CD4-positive, alpha-beta T cell (primary cell): Measurements from ENCODE around the gene ADAMTS12. TPM values are rescaled to one million over a fixed set of nuclear protein-coding genes. Genes with fewer than 3 reads are reported as not detected.

Experiments used
- ATAC-seq: fragments of 200-7000 bp; cut with Tn5 transposase; one replicate; pipeline ENCODE4 v1.10.0; 2022; ENCODE audit warnings: mild to moderate bottlenecking; ENCODE audit not compliant: poor library complexity
- CTCF ChIA-PET: fragments of 350-600 bp; sonication (Branson Sonifier 250); formaldehyde crosslinking; loops from one replicate; lab custom pipeline; 2021; ENCODE audit warnings: antibody characterized with exemption, inconsistent platforms; lab: Charles Lee
- POLR2A ChIA-PET: fragments of 350-600 bp; sonication (Branson Sonifier 250); formaldehyde crosslinking; loops from one replicate; lab custom pipeline; 2021; ENCODE audit warnings: antibody characterized with exemption, inconsistent platforms; lab: Charles Lee
- DNase-seq, 14 experiments: peaks; one replicate each; pipeline ENCODE4 v3.0.0-alpha.2; 2013 to 2020; ENCODE audit warnings: mixed read lengths in 2 of 14
- H3K27ac ChIP-seq, 2 donors: one replicate each; pipeline versions ENCODE4 v1.5.1 to v1.7.0; 2013; ENCODE audit warnings: low read length in 2 of 2, low read depth in 1 of 2, mild to moderate bottlenecking in 1 of 2
- H3K27me3 ChIP-seq, 2 experiments: 1 replicate in 1 of 2; 2 replicates in 1 of 2; pipeline versions ENCODE4 v1.6.1 to v1.7.0; 2013; ENCODE audit warnings: low read length in 2 of 2, control low read depth in 1 of 2, mild to moderate bottlenecking in 1 of 2, moderate library complexity in 1 of 2; ENCODE audit not compliant: insufficient read depth in 2 of 2, control insufficient read depth in 1 of 2
- H3K36me3 ChIP-seq: one replicate; pipeline ENCODE4 v1.6.1; 2013; ENCODE audit warnings: low read length, control low read depth; ENCODE audit not compliant: insufficient read depth
- H3K4me1 ChIP-seq: one replicate; pipeline ENCODE4 v1.6.1; 2013; ENCODE audit warnings: low read length, control low read depth; ENCODE audit not compliant: insufficient read depth
- H3K4me3 ChIP-seq: one replicate; pipeline ENCODE4 v1.5.1; 2013; ENCODE audit warnings: mild to moderate bottlenecking, low read length, moderate library complexity
- H3K9me3 ChIP-seq, 2 experiments: 1 replicate in 1 of 2; 2 replicates in 1 of 2; pipeline versions ENCODE4 v1.6.1 to v1.7.0; 2013; ENCODE audit warnings: low read length in 2 of 2, mild to moderate bottlenecking in 2 of 2, control low read depth in 1 of 2, moderate library complexity in 1 of 2; ENCODE audit not compliant: control insufficient read depth in 1 of 2, insufficient read depth in 1 of 2
- H3K27ac Mint-ChIP-seq: one replicate; pipeline ENCODE4 v1.8.0; 2020; ENCODE audit warnings: mixed read lengths
- H3K27me3 Mint-ChIP-seq: one replicate; pipeline ENCODE4 v1.8.0; 2021; ENCODE audit warnings: mixed read lengths
- H3K36me3 Mint-ChIP-seq: one replicate; pipeline ENCODE4 v1.8.0; 2021; ENCODE audit warnings: low read depth, mixed read lengths
- H3K4me1 Mint-ChIP-seq: one replicate; pipeline ENCODE4 v1.8.0; 2021; ENCODE audit warnings: low read depth, mixed read lengths
- H3K4me3 Mint-ChIP-seq: one replicate; pipeline ENCODE4 v1.8.0; 2020; ENCODE audit warnings: mild to moderate bottlenecking, mixed read lengths
- H3K9me3 Mint-ChIP-seq: one replicate; pipeline ENCODE4 v1.8.0; 2020; ENCODE audit warnings: mixed read lengths
- intact Hi-C, 2 experiments: fragments of 100-400 bp; cut with DNase I in 1 of 2; cut with micrococcal nuclease in 1 of 2; formaldehyde crosslinking; loops; one replicate each; pipeline versions ENCODE4 v1.15.1 to v1.9.0; 2023 to 2025; cut with DNase I, micrococcal nuclease
- total RNA-seq, 174 experiments: library from RNA in 2 of 174; stranded (reverse) in 2 of 174; gene quantifications; one replicate each; pipeline ENCODE4 v1.2.3 and lab custom pipeline; 2021 to 2026
- TF ChIP-seq, protein P1 (sequence below): fragments of 200-600 bp; IDR thresholded peaks from one replicate; pipeline ENCODE4 v1.8.0; 2022; ENCODE audit warnings: antibody characterized with exemption, mild to moderate bottlenecking

ADAMTS12 gene
- total RNA-seq, 2 experiments from 2014 or later: 0.06 TPM; not detected in 1

DNA sequence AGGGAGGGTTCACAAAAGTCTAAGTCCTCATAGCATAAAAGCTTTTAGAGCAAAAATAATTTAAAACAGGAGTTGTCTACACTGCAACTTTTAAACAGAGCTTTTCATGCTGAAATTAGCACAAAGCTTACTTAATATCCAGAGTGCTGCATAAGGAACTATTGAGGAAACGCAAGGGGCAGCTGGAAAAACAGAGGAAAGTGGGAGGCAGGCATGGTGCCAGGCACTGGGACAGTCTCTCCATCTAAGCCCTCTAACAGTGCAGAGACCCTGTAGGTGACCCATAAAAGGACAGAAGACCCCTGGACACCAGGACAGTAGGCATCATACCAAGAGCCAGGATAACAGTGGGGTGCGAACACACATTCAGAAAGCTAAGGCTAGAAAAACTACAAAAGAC, 49.3 kb downstream of the ADAMTS12 start:
- no peak overlapping the region for H3K4me3 ChIP-seq
- no peak overlapping the region for H3K27ac Mint-ChIP-seq
- no peaks in the 10 kb centered on the region for H3K27me3 Mint-ChIP-seq
- TF ChIP-seq, protein P1, sequence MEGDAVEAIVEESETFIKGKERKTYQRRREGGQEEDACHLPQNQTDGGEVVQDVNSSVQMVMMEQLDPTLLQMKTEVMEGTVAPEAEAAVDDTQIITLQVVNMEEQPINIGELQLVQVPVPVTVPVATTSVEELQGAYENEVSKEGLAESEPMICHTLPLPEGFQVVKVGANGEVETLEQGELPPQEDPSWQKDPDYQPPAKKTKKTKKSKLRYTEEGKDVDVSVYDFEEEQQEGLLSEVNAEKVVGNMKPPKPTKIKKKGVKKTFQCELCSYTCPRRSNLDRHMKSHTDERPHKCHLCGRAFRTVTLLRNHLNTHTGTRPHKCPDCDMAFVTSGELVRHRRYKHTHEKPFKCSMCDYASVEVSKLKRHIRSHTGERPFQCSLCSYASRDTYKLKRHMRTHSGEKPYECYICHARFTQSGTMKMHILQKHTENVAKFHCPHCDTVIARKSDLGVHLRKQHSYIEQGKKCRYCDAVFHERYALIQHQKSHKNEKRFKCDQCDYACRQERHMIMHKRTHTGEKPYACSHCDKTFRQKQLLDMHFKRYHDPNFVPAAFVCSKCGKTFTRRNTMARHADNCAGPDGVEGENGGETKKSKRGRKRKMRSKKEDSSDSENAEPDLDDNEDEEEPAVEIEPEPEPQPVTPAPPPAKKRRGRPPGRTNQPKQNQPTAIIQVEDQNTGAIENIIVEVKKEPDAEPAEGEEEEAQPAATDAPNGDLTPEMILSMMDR: no peak
- H3K36me3 Mint-ChIP-seq: no peaks in the 10 kb centered on the region
- H3K27me3 ChIP-seq: no peaks in the 10 kb centered on the region
- CTCF ChIA-PET: no interaction called here
- H3K27ac ChIP-seq: no peak overlapping the region
- DNase-seq (no peak), ATAC-seq (no peak)
- H3K4me1 ChIP-seq: peaks cover 10% of the 10 kb centered on the region
- peaks cover 18% of the 10 kb centered on the region for H3K4me1 Mint-ChIP-seq
- H3K4me3 Mint-ChIP-seq: no peak overlapping the region
- peaks cover 0 to 5% of the 10 kb centered on the region in 2 experiments for H3K9me3 ChIP-seq
- H3K9me3 Mint-ChIP-seq: no peaks in the 10 kb centered on the region
- POLR2A ChIA-PET: no interaction called here
- no peaks in the 10 kb centered on the region for H3K36me3 ChIP-seq
- intact Hi-C loops: no loop called here

DNA sequence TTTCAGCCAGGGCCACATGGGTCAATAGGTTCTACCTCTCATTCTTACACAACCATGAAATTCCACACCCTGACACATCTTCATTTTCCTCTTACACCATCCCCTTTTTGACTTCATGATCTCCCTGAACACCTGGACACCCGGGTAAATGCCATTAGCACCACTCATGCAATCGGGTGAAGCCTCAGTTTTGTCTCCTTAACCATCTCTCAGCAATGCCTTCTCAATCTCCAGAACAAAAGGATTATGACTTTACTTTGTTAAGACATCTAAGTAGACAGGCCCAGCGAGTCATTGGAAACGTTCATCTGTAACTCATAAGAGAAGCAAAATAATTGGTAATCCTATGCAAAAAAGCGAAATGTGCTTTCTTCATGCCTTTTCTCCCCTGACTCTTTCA, 49.9 kb downstream of the ADAMTS12 start:
- peaks cover 18% of the 10 kb centered on the region for H3K4me1 Mint-ChIP-seq
- no peak for ATAC-seq
- intact Hi-C loops: no loop called here

DNA sequence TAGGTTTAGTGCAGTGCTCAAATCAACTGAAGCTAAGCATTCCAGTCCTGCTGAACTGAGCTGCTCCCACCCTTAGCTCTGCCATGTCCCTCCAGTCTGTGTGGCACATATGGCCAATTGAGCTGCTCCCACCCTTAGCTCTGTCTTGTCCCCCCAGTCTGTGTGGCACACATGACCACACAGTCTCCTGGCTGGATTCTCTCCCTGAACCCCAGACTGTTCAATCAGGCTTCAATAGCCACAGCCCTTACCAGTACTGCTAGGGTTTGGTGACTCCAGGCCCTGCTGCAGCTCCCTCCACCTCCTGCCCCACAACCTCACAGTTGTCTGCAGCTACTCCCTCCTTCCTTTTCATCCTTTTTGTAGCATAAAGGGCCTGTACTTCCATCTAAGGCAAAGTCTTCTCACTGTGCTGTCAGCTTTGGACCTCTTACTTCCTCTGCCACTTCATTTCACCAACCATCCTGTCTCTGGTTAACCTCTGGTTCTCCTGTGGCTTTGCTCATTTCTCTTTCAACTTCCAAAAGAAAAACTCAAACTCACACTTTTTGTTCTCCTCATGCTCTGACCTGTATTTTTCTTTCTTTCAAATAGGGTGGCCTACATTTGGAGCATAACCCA, 50.8 kb downstream of the ADAMTS12 start:
- no peaks in the 10 kb centered on the region for H3K9me3 Mint-ChIP-seq
- intact Hi-C loops: no loop called here
- ChIA-PET POLR2A (interaction anchor here (1.2 kb wide), 1 partner anchor 18 kb away, joined by 6 read pairs; no protein-coding TSS in a partner anchor), CTCF (no interaction called here)
- DNase-seq (peak in 1 of 14 experiments; percentile 7), ATAC-seq (no peak)
- Histone ChIP-seq H3K36me3 (no peaks in the 10 kb centered on the region), H3K4me3 (no peak overlapping the region), H3K9me3 (peaks cover 0 to 5% of the 10 kb centered on the region in 2 experiments), H3K4me1 (peaks cover 10% of the 10 kb centered on the region), H3K27ac (no peak overlapping the region), H3K27me3 (no peaks in the 10 kb centered on the region)
- TF ChIP-seq, protein P1: no peak
- no peaks in the 10 kb centered on the region for H3K27me3 Mint-ChIP-seq
- peaks cover 18% of the 10 kb centered on the region for H3K4me1 Mint-ChIP-seq
- H3K4me3 Mint-ChIP-seq: no peak overlapping the region
- peak overlapping the region; percentile 1 for H3K27ac Mint-ChIP-seq
- H3K36me3 Mint-ChIP-seq: no peaks in the 10 kb centered on the region

More for the DNA sequence above, 49.9 kb downstream of the ADAMTS12 start:
- Histone ChIP-seq H3K4me1 (peaks cover 10% of the 10 kb centered on the region), H3K9me3 (peaks cover 0 to 5% of the 10 kb centered on the region in 2 experiments), H3K27me3 (no peaks in the 10 kb centered on the region), H3K27ac (no peak overlapping the region), H3K36me3 (no peaks in the 10 kb centered on the region), H3K4me3 (no peak overlapping the region)
- Mint-ChIP-seq H3K36me3 (no peaks in the 10 kb centered on the region), H3K4me3 (no peak overlapping the region), H3K27me3 (no peaks in the 10 kb centered on the region), H3K9me3 (no peaks in the 10 kb centered on the region), H3K27ac (no peak overlapping the region)
- TF ChIP-seq, protein P1: no peak
- no peak for DNase-seq
- ChIA-PET POLR2A (no interaction called here), CTCF (no interaction called here)
